Measurements from ENCODE around the gene TUBA1B. TPM values are rescaled to one million over a fixed set of nuclear protein-coding genes. Genes with fewer than 3 reads are reported as not detected.

Gene TUBA1B
- total and polyA plus RNA-seq, 2 of the 8 experiments (the other 6 are each of a cell fraction or from before 2014, with no cell fraction given) = 2,092 to 6,837 TPM

- FAIRE-seq = no peak
- POLR2A ChIA-PET (ENCODE audit: partially characterized antibody) = interaction anchor here (4.7 kb wide), 1 partner anchor 40 kb away, joined by 19 read pairs; the partner anchor contains the start of gene TUBA1B
- H3K27me3 ChIP-seq (replicated peaks in 1 of 4; ENCODE audit: control insufficient read depth in 3 of 4, extremely low read depth in 1 of 4, insufficient read depth in 3 of 4, low read length in 3 of 4) = no peaks in the 10 kb centered on the region
- no peak for TF ChIP-seq CBX8 (IDR thresholded peaks at IDR 0.05; ENCODE audit: borderline replicate concordance, low read depth, low read length)
- no peak for TF ChIP-seq POU5F1 (IDR thresholded peaks at IDR 0.05; ENCODE audit: low read depth, low read length)
- no peak for TF ChIP-seq GTF2F1 (IDR thresholded peaks at IDR 0.05; ENCODE audit: borderline replicate concordance, low read depth, low read length)
- no peak for TF ChIP-seq HDAC2 (IDR thresholded peaks at IDR 0.05; ENCODE audit: borderline replicate concordance in 1 of 2, low read depth in 2 of 2, low read length in 2 of 2)
- no peak for TF ChIP-seq EGR1 (IDR thresholded peaks at IDR 0.05; ENCODE audit: borderline replicate concordance, low read depth, low read length)
- no peak for TF ChIP-seq MAX (IDR thresholded peaks at IDR 0.05)
- TF ChIP-seq SUZ12 (IDR thresholded peaks at IDR 0.05; ENCODE audit: low read length) = no peak
- no peak for TF ChIP-seq BCL11A (IDR thresholded peaks at IDR 0.05; ENCODE audit: low read depth in 2 of 2, low read length in 2 of 2)
- no peak for TF ChIP-seq JUN (IDR thresholded peaks at IDR 0.05; ENCODE audit: low read depth, low read length)
- TF ChIP-seq RFX5 (IDR thresholded peaks at IDR 0.05; ENCODE audit: borderline replicate concordance, low read depth, low read length) = no peak
- no peak for TF ChIP-seq SIX5 (IDR thresholded peaks at IDR 0.05; ENCODE audit: low read depth, low read length)
- TF ChIP-seq TBP (IDR thresholded peaks at IDR 0.05; ENCODE audit: low read depth, low read length) = no peak
- TF ChIP-seq EP300 (IDR thresholded peaks at IDR 0.05; ENCODE audit: borderline replicate concordance in 1 of 2, low read depth in 2 of 2, low read length in 2 of 2) = no peak
Observed at GRCh38 chr12:49170924-49171323, 39.7 kb upstream of the TUBA1B start.

More at GRCh38 chr12:49170924-49171323, 39.7 kb upstream of the TUBA1B start:
- no peak overlapping the region for H2BK12ac ChIP-seq (ENCODE audit: low read depth, low read length)
- H2BK15ac ChIP-seq (ENCODE audit: low read length) = no peak overlapping the region
- no peak overlapping the region for H3K27ac ChIP-seq (ENCODE audit: low read depth, low read length)
- no peak overlapping the region for H4K5ac ChIP-seq (ENCODE audit: insufficient read length, low read depth, low read length)
- no peaks in the 10 kb centered on the region for H3K4me1 ChIP-seq (replicated peaks in 1 of 4; ENCODE audit: control insufficient read depth in 3 of 4, insufficient read depth in 4 of 4, low read length in 3 of 4)
- H3K9me3 ChIP-seq (ENCODE audit: insufficient read depth in 2 of 2, low read depth in 1 of 2, low read length in 1 of 2) = no peaks in the 10 kb centered on the region
- H4K91ac ChIP-seq (replicated peaks; ENCODE audit: insufficient read length, low read length) = no peak overlapping the region
- H3K79me1 ChIP-seq (ENCODE audit: low read depth, low read length) = no peaks in the 10 kb centered on the region
- no peak overlapping the region for H2BK5ac ChIP-seq (ENCODE audit: low read depth, low read length)
- no peaks in the 10 kb centered on the region for H4K20me1 ChIP-seq (replicated peaks in 1 of 2; ENCODE audit: control insufficient read depth in 1 of 2, insufficient read depth in 2 of 2, low read length in 2 of 2)
- no peak overlapping the region for H3K4ac ChIP-seq (replicated peaks; ENCODE audit: insufficient read length, low read depth, low read length)
- no peak overlapping the region for H2BK120ac ChIP-seq (replicated peaks; ENCODE audit: low read depth, low read length)
- H3K4me3 ChIP-seq (ENCODE audit: extremely low read depth in 1 of 4, insufficient read depth in 2 of 4, low read depth in 3 of 4, low read length in 4 of 4) = no peak overlapping the region
- no peak overlapping the region for H3K23ac ChIP-seq (ENCODE audit: insufficient read length)
- H4K8ac ChIP-seq (ENCODE audit: extremely low read depth, insufficient read depth, low read length) = no peak overlapping the region
- H2AK5ac ChIP-seq (ENCODE audit: low read depth, low read length) = no peak overlapping the region
- no peaks in the 10 kb centered on the region for H3K79me2 ChIP-seq (ENCODE audit: control insufficient read depth in 1 of 2, insufficient read depth in 2 of 2, low read length in 2 of 2)
- no peak overlapping the region for H2AFZ ChIP-seq (ENCODE audit: low read length)
- no peaks in the 10 kb centered on the region for H3K36me3 ChIP-seq (ENCODE audit: control insufficient read depth in 2 of 4, insufficient read depth in 4 of 4, low read length in 3 of 4)
- H3K23me2 ChIP-seq (ENCODE audit: low read depth, low read length) = no peaks in the 10 kb centered on the region
- DNase-seq (ENCODE audit: low read depth in 1 of 2, low spot score in 2 of 2) = no peak
- no peak overlapping the region for H3K14ac ChIP-seq (ENCODE audit: insufficient read length)
- H3K18ac ChIP-seq (ENCODE audit: extremely low read depth, low read length) = no peak overlapping the region
- CTCF ChIA-PET (ENCODE audit: partially characterized antibody) = interaction anchor here (0.6 to 1.3 kb wide), 4 partner anchors 12 to 92 kb away, joined by 3 read pairs; no protein-coding TSS in a partner anchor
- H3K56ac ChIP-seq (replicated peaks; ENCODE audit: insufficient read length, low read depth, low read length) = no peak overlapping the region
- no peak overlapping the region for H2BK20ac ChIP-seq (ENCODE audit: low read length)
- H3K4me2 ChIP-seq (ENCODE audit: insufficient read depth in 1 of 2, low read depth in 2 of 2, low read length in 2 of 2) = no peak overlapping the region
- H3K9ac ChIP-seq (replicated peaks in 1 of 4; ENCODE audit: extremely low read depth in 1 of 4, low read depth in 3 of 4, low read length in 3 of 4) = no peak overlapping the region
